ENCODE measurements around the gene MCRS1. TPM values are rescaled to one million over a fixed set of nuclear protein-coding genes. Genes with fewer than 3 reads are reported as not detected.

MCRS1 gene
- total RNA-seq, 1 donor from 2014 or later = 97.9 TPM

DNA sequence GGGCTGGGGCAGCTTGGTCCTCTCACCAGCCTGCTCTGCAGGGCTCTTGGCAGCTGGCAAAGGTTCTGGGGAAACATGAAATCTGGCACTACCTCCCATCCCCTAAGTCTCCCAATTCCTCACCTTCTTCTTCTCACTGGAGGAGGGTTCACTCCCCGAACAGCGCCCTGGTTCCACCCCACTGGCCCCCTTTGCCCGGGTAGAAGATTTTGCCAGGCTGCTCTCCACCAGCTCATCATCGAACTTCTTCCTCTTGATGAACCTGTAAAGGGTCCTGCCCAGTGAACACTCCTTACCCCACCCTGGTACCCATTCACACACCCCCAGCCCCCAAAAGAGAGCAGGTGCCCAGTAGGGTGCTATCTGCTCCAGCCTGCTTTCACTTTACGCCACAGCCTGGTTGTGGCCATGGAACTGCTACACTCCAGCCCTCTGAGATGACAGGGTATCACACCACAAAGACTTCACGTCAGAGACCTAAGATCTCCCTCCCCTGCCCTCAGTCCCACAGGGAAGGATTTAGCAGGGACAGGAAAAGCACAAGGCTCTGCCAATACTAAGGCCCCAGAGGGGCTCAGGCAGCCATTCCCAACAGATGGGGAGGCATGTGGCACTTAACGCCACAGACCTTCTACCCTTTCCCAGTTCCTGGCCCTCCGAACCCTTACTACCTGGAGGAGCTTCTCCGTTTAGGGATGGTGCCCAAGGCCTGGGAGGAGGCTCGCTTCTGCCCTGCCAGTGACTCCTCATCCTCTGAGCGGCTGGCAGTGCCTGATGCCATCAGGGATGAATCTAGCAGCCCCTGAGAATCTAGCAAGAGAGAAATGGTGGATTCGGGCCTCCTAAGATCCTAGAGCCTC is 2.3 kb downstream of the MCRS1 start:
- Histone ChIP-seq H3K36me3 (peaks cover 52% of the 10 kb centered on the region), H3K27me3 (ENCODE audit: low read depth) (no peaks in the 10 kb centered on the region), H3K9me3 (replicated peaks) (no peaks in the 10 kb centered on the region), H3K4me1 (peaks cover 75% of the 10 kb centered on the region), H3K4me3 (peak overlapping the region; percentile 92), H3K27ac (replicated peaks) (peak overlapping the region; percentile 97)
- DNase-seq = no peak
- TF ChIP-seq, protein P1, sequence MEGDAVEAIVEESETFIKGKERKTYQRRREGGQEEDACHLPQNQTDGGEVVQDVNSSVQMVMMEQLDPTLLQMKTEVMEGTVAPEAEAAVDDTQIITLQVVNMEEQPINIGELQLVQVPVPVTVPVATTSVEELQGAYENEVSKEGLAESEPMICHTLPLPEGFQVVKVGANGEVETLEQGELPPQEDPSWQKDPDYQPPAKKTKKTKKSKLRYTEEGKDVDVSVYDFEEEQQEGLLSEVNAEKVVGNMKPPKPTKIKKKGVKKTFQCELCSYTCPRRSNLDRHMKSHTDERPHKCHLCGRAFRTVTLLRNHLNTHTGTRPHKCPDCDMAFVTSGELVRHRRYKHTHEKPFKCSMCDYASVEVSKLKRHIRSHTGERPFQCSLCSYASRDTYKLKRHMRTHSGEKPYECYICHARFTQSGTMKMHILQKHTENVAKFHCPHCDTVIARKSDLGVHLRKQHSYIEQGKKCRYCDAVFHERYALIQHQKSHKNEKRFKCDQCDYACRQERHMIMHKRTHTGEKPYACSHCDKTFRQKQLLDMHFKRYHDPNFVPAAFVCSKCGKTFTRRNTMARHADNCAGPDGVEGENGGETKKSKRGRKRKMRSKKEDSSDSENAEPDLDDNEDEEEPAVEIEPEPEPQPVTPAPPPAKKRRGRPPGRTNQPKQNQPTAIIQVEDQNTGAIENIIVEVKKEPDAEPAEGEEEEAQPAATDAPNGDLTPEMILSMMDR (IDR thresholded peaks at IDR 0.05; ENCODE audit: borderline replicate concordance) = no peak
- intact Hi-C loops (cut with micrococcal nuclease) = no loop called here

DNA sequence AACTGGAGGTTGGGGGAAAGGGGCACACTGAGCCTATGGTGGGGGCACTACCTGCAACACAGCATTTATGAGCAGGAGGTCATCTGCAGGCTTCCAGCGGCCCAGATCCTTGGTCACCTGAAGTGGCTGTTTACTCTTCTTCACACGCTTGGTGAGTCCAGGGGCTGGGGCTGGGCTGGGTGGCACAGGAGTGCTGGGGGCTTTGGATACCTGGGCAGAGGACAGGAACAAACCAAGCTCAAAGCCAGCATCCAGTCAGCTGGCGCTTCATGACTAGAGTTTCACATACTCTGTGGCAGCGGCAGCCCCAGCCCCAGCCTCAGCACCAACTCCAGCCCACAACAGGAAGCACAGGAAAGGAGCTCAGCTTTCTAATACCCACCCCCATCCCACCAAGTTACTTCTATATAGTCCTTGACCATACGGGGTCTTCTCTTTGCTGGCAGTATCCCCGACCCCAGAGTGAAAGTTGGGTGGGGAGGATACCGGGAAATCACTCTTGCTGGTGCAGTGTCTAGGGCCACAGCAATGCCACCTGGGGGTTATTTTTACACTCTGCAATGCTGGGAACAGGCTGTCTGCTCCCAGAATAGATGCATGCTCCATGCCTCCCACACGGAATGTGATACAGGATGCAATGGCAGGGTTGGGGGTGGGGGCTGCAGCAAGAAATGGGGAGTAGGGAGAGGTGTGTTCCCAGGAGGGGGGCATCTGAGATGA is 3.1 kb downstream of the MCRS1 start:
- H3K27me3 ChIP-seq (ENCODE audit: low read depth) = no peaks in the 10 kb centered on the region
- peaks cover 60% of the 10 kb centered on the region for H3K36me3 ChIP-seq
- intact Hi-C loops (cut with micrococcal nuclease) = no loop called here
- TF ChIP-seq, protein P1 (IDR thresholded peaks at IDR 0.05; ENCODE audit: borderline replicate concordance) = peak; percentile 10
- H3K27ac ChIP-seq (replicated peaks) = peak overlapping the region; percentile 97
- peak; percentile 49 for DNase-seq
- H3K4me3 ChIP-seq = peak overlapping the region; percentile 92
- H3K9me3 ChIP-seq (replicated peaks) = no peaks in the 10 kb centered on the region
- peaks cover 70% of the 10 kb centered on the region for H3K4me1 ChIP-seq

DNA sequence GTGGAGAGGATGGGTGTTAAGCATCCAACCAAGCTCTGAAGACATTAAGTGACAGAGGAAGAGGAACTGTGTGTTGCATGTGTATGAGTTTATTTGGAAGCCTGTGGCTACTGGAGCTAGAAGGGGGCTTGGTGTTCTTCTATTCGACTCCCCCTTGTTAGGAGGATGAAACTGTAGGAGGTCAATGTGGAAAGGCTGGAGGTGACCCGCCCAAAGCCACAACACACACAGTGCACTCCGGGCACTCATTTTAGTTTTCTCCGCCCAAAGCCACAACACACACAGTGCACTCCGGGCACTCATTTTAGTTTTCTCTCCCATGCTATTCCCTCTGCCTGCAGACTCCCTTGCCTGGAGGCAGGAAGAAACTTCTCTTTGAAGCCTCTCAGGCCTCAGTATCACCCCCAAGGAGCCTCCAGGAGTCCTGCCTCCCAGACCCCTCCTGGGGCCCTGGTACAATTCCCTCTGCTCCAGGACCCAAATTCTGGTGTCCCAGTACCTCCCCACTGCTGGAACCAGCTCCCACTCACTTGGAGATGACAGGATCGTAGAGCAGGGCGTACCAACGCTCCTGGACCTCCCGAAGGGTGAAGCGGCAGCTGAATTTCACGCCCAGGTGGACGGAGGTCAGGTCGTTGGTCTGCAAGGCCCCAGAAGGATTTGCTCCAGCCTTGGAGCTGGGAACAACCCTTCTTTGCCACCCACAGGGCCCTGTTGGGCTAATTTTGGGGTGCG is 3.8 kb downstream of the MCRS1 start:
- no peaks in the 10 kb centered on the region for H3K27me3 ChIP-seq (ENCODE audit: low read depth)
- intact Hi-C loops (cut with micrococcal nuclease) = no loop called here
- H3K9me3 ChIP-seq (replicated peaks) = no peaks in the 10 kb centered on the region
- H3K27ac ChIP-seq (replicated peaks) = peak overlapping the region; percentile 97
- peaks cover 67% of the 10 kb centered on the region for H3K36me3 ChIP-seq
- TF ChIP-seq, protein P1 (IDR thresholded peaks at IDR 0.05; ENCODE audit: borderline replicate concordance) = no peak
- H3K4me1 ChIP-seq = peaks cover 64% of the 10 kb centered on the region
- H3K4me3 ChIP-seq = peak overlapping the region; percentile 92
- no peak for DNase-seq

DNA sequence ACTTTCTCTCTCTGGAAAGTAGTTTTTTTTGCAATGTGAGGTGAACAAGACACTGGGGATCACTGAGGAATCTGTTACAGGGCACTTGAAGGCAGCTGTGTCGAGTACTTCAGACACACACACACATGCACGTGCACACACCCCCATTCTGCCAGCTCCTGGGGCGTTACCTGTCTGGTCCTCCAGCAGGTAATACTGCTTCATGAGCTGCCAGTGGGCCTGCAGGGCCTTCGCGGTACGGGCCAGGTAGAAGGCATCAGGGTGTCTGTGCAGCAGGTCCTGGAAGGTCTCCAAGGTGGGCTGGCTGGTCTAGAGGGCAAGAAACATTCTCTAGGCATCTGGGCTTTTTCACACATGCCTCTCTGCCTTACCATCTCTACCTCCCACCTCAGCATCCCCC is 5.1 kb downstream of the MCRS1 start:
- Histone ChIP-seq H3K27ac (replicated peaks) (no peak overlapping the region), H3K9me3 (replicated peaks) (no peaks in the 10 kb centered on the region), H3K27me3 (ENCODE audit: low read depth) (no peaks in the 10 kb centered on the region), H3K4me3 (no peak overlapping the region), H3K36me3 (peaks cover 80% of the 10 kb centered on the region), H3K4me1 (peaks cover 64% of the 10 kb centered on the region)
- intact Hi-C loops (cut with micrococcal nuclease) = no loop called here
- no peak for DNase-seq
- TF ChIP-seq, protein P1 (IDR thresholded peaks at IDR 0.05; ENCODE audit: borderline replicate concordance) = no peak

DNA sequence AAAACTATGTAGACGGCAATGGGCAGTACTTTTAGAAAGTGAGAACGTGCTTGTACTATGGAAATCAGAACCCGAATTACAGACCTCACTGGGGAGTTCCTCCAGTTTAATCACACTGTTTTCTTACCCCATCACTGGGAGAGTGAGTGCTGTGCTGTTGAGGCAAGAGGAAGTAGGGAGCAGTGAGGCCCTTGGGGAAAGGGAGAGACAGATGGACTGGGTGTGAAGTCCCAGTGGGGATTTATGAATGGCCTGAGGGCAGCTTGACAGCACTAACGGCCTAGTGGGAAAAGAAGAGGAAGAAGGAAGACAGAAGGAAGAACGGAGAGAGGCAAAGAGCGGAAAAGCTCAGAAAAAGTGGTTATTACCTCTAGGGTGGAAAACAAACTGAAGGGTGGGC is 5.7 kb downstream of the MCRS1 start:
- DNase-seq = no peak
- H3K27ac ChIP-seq (replicated peaks) = no peak overlapping the region
- peaks cover 63% of the 10 kb centered on the region for H3K4me1 ChIP-seq
- no peak overlapping the region for H3K4me3 ChIP-seq
- intact Hi-C loops (cut with micrococcal nuclease) = no loop called here
- TF ChIP-seq, protein P1 (IDR thresholded peaks at IDR 0.05; ENCODE audit: borderline replicate concordance) = no peak
- peaks cover 86% of the 10 kb centered on the region for H3K36me3 ChIP-seq
- H3K27me3 ChIP-seq (ENCODE audit: low read depth) = no peaks in the 10 kb centered on the region
- no peaks in the 10 kb centered on the region for H3K9me3 ChIP-seq (replicated peaks)

Data from left ventricle myocardium inferior (tissue), 1 donor.